ENCODE data around the gene GTPBP3.

The GTPBP3 gene

DNA sequence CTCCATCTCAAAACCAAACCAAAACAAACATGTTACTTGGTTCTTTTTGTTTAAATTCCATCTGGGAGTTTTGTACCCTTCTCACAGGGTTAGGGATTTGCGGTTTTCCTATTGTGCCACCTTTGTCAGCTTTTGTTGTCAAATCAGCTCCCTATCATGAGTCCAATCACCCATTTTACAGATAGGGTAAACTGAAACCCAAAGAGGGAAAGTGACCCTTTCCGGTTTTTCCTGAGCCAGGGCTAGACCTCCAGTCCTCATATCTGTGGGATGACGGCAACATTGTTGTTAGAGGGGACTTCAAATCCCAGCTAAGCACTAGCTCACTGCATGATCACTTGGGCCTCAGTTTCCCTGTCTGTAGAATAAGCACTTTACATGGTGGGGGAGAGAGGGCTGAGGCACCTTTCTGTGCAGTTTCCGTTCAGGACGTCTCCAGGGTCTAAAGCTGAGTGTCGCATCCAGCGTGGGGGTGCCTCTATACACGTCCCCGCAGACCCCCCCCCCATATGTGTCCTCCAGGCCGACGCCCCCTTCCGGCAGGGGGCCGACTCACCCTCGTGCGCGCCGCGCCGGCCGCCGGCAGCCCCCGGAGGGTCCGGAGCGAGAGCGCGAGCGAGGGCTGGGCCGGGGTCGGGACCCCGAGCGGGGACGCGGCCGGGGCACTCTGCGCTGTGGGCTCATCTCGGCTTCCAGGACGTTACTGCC, 52.8 kb downstream of the GTPBP3 start:
- Histone ChIP-seq H3K9ac (ENCODE audit: low read length) (no peak overlapping the region), H3K36me3 (ENCODE audit: control insufficient read depth, low read depth, low read length) (no peaks in the 10 kb centered on the region), H3K9me3 (ENCODE audit: control insufficient read depth, low read depth, low read length) (peaks cover 5% of the 10 kb centered on the region), H3K4me3 (ENCODE audit: low read length) (peak overlapping the region; percentile 78), H3K4me1 (ENCODE audit: control insufficient read depth, low read depth, low read length) (peaks cover under 1% of the 10 kb centered on the region), H3K27me3 (ENCODE audit: control insufficient read depth, insufficient read depth, low read length) (peaks cover 8% of the 10 kb centered on the region), H3K27ac (ENCODE audit: low read length) (no peak overlapping the region)

DNA sequence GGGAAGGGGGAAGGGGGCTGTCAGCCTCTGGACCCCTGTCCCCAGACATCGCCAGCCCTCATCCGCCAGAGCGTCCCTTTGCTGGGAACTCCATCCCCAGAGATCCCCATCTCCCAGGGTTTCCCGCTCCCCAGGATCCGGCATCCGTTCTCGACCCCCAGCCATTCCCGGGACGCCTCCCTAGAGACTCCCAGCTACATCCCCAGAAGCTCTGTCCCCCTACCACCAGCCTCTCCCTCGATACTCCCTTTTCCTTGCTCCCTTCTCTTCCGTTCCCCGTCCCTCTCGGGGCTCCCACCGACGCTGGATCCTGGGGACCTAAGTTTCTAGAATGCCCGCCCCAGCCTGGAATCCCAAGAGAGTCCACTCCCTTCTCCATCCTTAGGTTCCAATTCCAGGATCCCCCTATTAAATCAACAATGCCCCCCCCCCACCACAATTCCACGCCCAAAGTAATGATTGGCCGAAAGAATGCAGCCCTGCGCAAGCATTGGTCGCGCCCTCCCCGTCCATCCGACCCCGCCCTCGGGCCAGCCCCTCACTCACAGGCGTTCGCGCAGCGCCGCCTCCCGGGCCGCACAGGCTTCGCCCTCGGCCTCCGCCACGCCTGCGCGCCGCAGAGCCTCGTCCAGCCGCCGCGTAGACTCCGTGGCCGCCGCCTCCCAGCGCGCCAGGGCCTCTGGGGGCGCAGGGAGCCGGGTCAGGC, 53.5 kb downstream of the GTPBP3 start:
- no peak overlapping the region for H3K27ac ChIP-seq (ENCODE audit: low read length)
- H3K27me3 ChIP-seq (ENCODE audit: control insufficient read depth, insufficient read depth, low read length), result peaks cover 8% of the 10 kb centered on the region
- H3K9ac ChIP-seq (ENCODE audit: low read length), result no peak overlapping the region
- no peaks in the 10 kb centered on the region for H3K36me3 ChIP-seq (ENCODE audit: control insufficient read depth, low read depth, low read length)
- H3K9me3 ChIP-seq (ENCODE audit: control insufficient read depth, low read depth, low read length), result peaks cover 5% of the 10 kb centered on the region
- peak overlapping the region; percentile 80 for H3K4me3 ChIP-seq (ENCODE audit: low read length)
- H3K4me1 ChIP-seq (ENCODE audit: control insufficient read depth, low read depth, low read length), result peaks cover 4% of the 10 kb centered on the region

DNA sequence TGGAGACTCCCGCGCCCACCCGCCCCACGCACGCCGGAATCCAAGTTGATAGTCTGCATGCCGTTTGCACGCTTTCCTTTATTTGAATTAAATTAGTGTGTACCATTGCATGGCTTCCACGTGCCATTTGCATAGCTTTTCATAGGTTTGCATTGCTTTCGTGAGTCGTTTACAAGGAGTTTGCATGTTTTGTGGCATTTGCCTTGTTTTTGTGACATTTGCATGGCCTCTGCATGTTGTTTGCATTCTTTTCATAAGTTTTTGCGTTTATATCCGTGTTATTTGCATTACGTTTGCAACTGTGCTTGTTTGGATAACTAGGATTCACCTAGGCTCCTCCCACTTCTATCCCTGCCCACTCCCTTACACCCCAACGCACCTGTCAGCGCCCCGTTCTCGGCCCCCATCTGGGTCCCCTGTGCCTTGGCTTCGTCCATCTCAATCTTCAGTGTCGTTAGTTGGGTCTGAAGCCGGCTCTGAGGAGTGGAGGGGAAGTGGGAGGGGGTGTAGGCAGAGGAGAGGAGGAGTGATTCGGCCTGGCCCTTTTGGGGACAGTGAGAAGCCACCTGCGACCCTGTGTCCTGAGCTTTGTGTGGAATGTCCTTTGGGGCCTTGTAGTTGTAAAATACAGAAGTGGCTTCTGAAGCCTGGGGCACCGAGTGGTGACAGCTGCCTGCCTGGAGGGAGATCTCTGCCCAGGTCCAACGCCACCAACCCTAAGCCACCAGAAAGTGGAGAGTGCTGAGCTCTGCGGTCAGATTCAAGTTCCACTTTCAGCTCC, 54.2 kb downstream of the GTPBP3 start:
- Histone ChIP-seq H3K4me1 (ENCODE audit: control insufficient read depth, low read depth, low read length) (peaks cover 4% of the 10 kb centered on the region), H3K4me3 (ENCODE audit: low read length) (peak overlapping the region; percentile 80), H3K27ac (ENCODE audit: low read length) (no peak overlapping the region), H3K27me3 (ENCODE audit: control insufficient read depth, insufficient read depth, low read length) (peaks cover 8% of the 10 kb centered on the region), H3K36me3 (ENCODE audit: control insufficient read depth, low read depth, low read length) (no peaks in the 10 kb centered on the region), H3K9ac (ENCODE audit: low read length) (no peak overlapping the region), H3K9me3 (ENCODE audit: control insufficient read depth, low read depth, low read length) (peaks cover 5% of the 10 kb centered on the region)

Measured in iPS-18a (cell line).